H1 (cell line): ENCODE data around the gene MCCD1. TPM values are rescaled to one million over a fixed set of nuclear protein-coding genes. Genes with fewer than 3 reads are reported as not detected.

Source experiments
- BRCA1 ChIP-seq: IDR thresholded peaks from 2 replicates; pipeline ENCODE4 v1.6.1; 2012; ENCODE audit warnings: low read depth, low read length, improper control_type of control experiment
- GABPA ChIP-seq: IDR thresholded peaks from 2 replicates; pipeline ENCODE4 v1.6.1; 2011; ENCODE audit warnings: mild to moderate bottlenecking, low read length, moderate library complexity, borderline replicate concordance; ENCODE audit not compliant: insufficient read depth
- HDAC2 ChIP-seq, 2 experiments: fragments of 300-600 bp in 1 of 2; sonication (generic) in 1 of 2; IDR thresholded peaks; 2 replicates each; pipeline ENCODE4 v1.6.1; 2011 to 2012; ENCODE audit warnings: low read depth in 2 of 2, low read length in 2 of 2, mild to moderate bottlenecking in 2 of 2, moderate library complexity in 2 of 2, borderline replicate concordance in 1 of 2, inconsistent platforms in 1 of 2
- JUN ChIP-seq: IDR thresholded peaks from 2 replicates; pipeline ENCODE4 v1.6.1; 2011; ENCODE audit warnings: low read depth, mild to moderate bottlenecking, improper control_type of control experiment, low read length
- SAP30 ChIP-seq: fragments of 300-600 bp; sonication (generic); IDR thresholded peaks from 2 replicates; pipeline ENCODE4 v1.7.1; 2012; ENCODE audit warnings: low read length, moderate library complexity, mild to moderate bottlenecking, inconsistent platforms; ENCODE audit not compliant: insufficient read depth, insufficient replicate concordance
- SIX5 ChIP-seq: IDR thresholded peaks from 2 replicates; pipeline ENCODE4 v1.6.1; 2011; ENCODE audit warnings: mild to moderate bottlenecking, low read depth, low read length
- SP2 ChIP-seq: IDR thresholded peaks from 2 replicates; pipeline ENCODE4 v1.6.1; 2012; ENCODE audit warnings: mild to moderate bottlenecking, low read length, inconsistent platforms
- polyA plus RNA-seq, 7 experiments: library from polyadenylated mRNA; depleted of rRNA in 3 of 7; stranded (reverse) in 5 of 7; unstranded in 2 of 7; fragments of >200 nt in 5 of 7; fragments of 200-250 nt in 2 of 7; gene quantifications; 1 replicate in 5 of 7; 2 replicates in 1 of 7; 4 replicates in 1 of 7; pipeline versions ENCODE4 v1.2.1 to v1.2.3, GENCODE V29; 2011 to 2013; ENCODE audit warnings: missing spikeins in 2 of 7, mixed read lengths in 2 of 7
- total RNA-seq: library from RNA; stranded (reverse); fragmentation: NEBNext Ultra II Directional; extraction: Animal tissue kit (Norgen Biotek cat#: 25700); gene quantifications from 2 replicates; pipeline ENCODE4 v1.2.1, GENCODE V29; 2021

The MCCD1 gene
- total and polyA plus RNA-seq, 2 of the 8 experiments (the other 6 are each of a cell fraction or from before 2014, with no cell fraction given), result not detected

- TF ChIP-seq SIX5 (no peak), SP2 (no peak), GABPA (no peak), BRCA1 (no peak), HDAC2 (IDR thresholded peaks at IDR 0.05; ENCODE audit: borderline replicate concordance in 1 of 2, low read depth in 2 of 2, low read length in 2 of 2) (no peak), JUN (no peak), SAP30 (no peak)
- TF ChIP-seq, all 59 proteins: peak for 3
These were observed 1.9 kb downstream of the MCCD1 start (continued) for GRCh38 chr6:31530659-31531058.
